Keratinocyte (primary cell): ENCODE data around the gene SYT1.

Experiments
- EZH2 ChIP-seq: IDR thresholded peaks from one replicate; pipeline ENCODE4 v1.6.1; 2012; ENCODE audit warnings: inconsistent platforms, mild to moderate bottlenecking, low read length, moderate library complexity
- TF ChIP-seq, protein P1 (sequence below), 3 experiments: IDR thresholded peaks in 1 of 3; conservative IDR thresholded peaks in 1 of 3; optimal IDR thresholded peaks in 1 of 3; 2 replicates in 2 of 3; 3 replicates in 1 of 3; pipeline versions ENCODE3 to v1.5.1; 2011; ENCODE audit warnings: low read length in 3 of 3, mild to moderate bottlenecking in 3 of 3, moderate library complexity in 2 of 3, control low read depth in 1 of 3, inconsistent platforms in 1 of 3; ENCODE audit not compliant: insufficient read depth in 2 of 3; ENCODE audit errors: extremely low read depth in 1 of 3

- TF ChIP-seq, protein P1, sequence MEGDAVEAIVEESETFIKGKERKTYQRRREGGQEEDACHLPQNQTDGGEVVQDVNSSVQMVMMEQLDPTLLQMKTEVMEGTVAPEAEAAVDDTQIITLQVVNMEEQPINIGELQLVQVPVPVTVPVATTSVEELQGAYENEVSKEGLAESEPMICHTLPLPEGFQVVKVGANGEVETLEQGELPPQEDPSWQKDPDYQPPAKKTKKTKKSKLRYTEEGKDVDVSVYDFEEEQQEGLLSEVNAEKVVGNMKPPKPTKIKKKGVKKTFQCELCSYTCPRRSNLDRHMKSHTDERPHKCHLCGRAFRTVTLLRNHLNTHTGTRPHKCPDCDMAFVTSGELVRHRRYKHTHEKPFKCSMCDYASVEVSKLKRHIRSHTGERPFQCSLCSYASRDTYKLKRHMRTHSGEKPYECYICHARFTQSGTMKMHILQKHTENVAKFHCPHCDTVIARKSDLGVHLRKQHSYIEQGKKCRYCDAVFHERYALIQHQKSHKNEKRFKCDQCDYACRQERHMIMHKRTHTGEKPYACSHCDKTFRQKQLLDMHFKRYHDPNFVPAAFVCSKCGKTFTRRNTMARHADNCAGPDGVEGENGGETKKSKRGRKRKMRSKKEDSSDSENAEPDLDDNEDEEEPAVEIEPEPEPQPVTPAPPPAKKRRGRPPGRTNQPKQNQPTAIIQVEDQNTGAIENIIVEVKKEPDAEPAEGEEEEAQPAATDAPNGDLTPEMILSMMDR (optimal IDR thresholded peaks at IDR 0.05 in 1 of 3, IDR thresholded peaks at IDR 0.05 in 1 of 3, conservative IDR thresholded peaks at IDR 0.05 in 1 of 3; ENCODE audit: extremely low read depth in 1 of 3, insufficient read depth in 2 of 3, low read length in 3 of 3) = no peak
- TF ChIP-seq EZH2 = no peak
These were observed 255.2 kb downstream of the SYT1 start for GRCh38 chr12:79119796-79120195.
